ENCODE measurements around the gene SECTM1.
"Not testable (repeated sequence)": the region's sequence is repeated elsewhere in the genome, so short reads cannot be mapped to it uniquely, and the experiment has no call there.

The SECTM1 gene

GRCh38 chr17:82333279-82334171 lies at the start of gene SECTM1:
Gene SECTM1, minus strand, starts transcription at chr17:82333766. Its CDS starts 6,526 bp downstream, at chr17:82327240.
- no peak for DNase-seq

- no peak for DNase-seq
Observed at GRCh38 chr17:82382933-82383255, 49.3 kb upstream of the SECTM1 start.

- not testable (repeated sequence) for DNase-seq
Observed at GRCh38 chr17:82382220-82382932, 48.8 kb upstream of the SECTM1 start.

- DNase-seq = not testable (repeated sequence)
Observed at GRCh38 chr17:82381703-82382009, 48.1 kb upstream of the SECTM1 start.

GRCh38 chr17:82380860-82381702 lies 47.5 kb upstream of the SECTM1 start:
- peak; percentile 66 for DNase-seq

- DNase-seq = no peak
Observed at GRCh38 chr17:82378741-82379021, 45.1 kb upstream of the SECTM1 start.

GRCh38 chr17:82377924-82378740 lies 44.6 kb upstream of the SECTM1 start:
- DNase-seq = no peak

GRCh38 chr17:82377294-82377693 lies 43.7 kb upstream of the SECTM1 start:
- not testable (repeated sequence) for DNase-seq

- DNase-seq = no peak
Observed at GRCh38 chr17:82376042-82376730, 42.6 kb upstream of the SECTM1 start.

GRCh38 chr17:82375359-82376041 lies 41.9 kb upstream of the SECTM1 start:
- no peak for DNase-seq

GRCh38 chr17:82374626-82375331 lies 41.2 kb upstream of the SECTM1 start:
- no peak for DNase-seq

GRCh38 chr17:82373731-82374625 lies 40.4 kb upstream of the SECTM1 start:
- no peak for DNase-seq

GRCh38 chr17:82373072-82373452 lies 39.5 kb upstream of the SECTM1 start:
- DNase-seq = not testable (repeated sequence)

- no peak for DNase-seq
Observed at GRCh38 chr17:82372249-82373071, 38.9 kb upstream of the SECTM1 start.

- no peak for DNase-seq
Observed at GRCh38 chr17:82371333-82372248, 38.0 kb upstream of the SECTM1 start, which contains the start of gene UTS2R. Gene UTS2R, plus strand, starts transcription at chr17:82371765. Its CDS starts 2,560 bp downstream, at chr17:82374325.

- DNase-seq = no peak
Observed at GRCh38 chr17:82370471-82371332, 37.1 kb upstream of the SECTM1 start.

GRCh38 chr17:82369211-82369610 lies 35.6 kb upstream of the SECTM1 start:
- no peak for DNase-seq

Data from NCI-H2107 (cell line).